HCT116 (cell line): Measurements from ENCODE around the gene INSYN2A. TPM values are rescaled to one million over a fixed set of nuclear protein-coding genes. Genes with fewer than 3 reads are reported as not detected.

ENCODE experiments used
- ATAC-seq: fragments of 200-7000 bp; cut with Tn5 transposase; 2 replicates; pipeline ENCODE4 v1.9.1; 2020; ENCODE audit warnings: mild to moderate bottlenecking, moderate library complexity
- BruUV-seq: library from RNA; stranded (reverse); fragments of 400-500 nt; replicated peaks from 2 replicates; lab custom pipeline; 2021; lab: Mats Ljungman, UMichigan
- CTCF ChIA-PET: fragments of 300-600 bp; sonication (Branson Sonifier 250); formaldehyde crosslinking; loops from one replicate; lab custom pipeline; 2021; ENCODE audit warnings: antibody characterized with exemption; lab: Charles Lee
- POLR2A ChIA-PET: fragments of 300-600, 350-600 bp; sonication (Branson Sonifier 250); formaldehyde crosslinking; loops from one replicate; lab custom pipeline; 2021; ENCODE audit warnings: antibody characterized with exemption; lab: Charles Lee
- RAD21 ChIA-PET, 2 experiments: fragments of 300-600 bp; sonication (Branson Sonifier 250); formaldehyde crosslinking; loops; one replicate each; lab custom pipeline; 2023; ENCODE audit warnings: low total read pairs in 2 of 2; ENCODE audit not compliant: uncharacterized antibody in 2 of 2, unreplicated experiment in 2 of 2, low non-redundant PET in 1 of 2; lab: Charles Lee
- DNase-seq: peaks from one replicate; pipeline ENCODE4 v3.0.0-alpha.2; 2010; ENCODE audit warnings: low read depth, low spot score
- H2AFZ ChIP-seq: fragments of 200-600 bp; shearing (Covaris generic), sonication (generic); 2 replicates; pipeline ENCODE4 v1.6.1; 2017; ENCODE audit warnings: low read depth, mixed run types, mixed read lengths, antibody characterized with exemption, low read length; ENCODE audit not compliant: poor library complexity, severe bottlenecking
- H3K27ac ChIP-seq: 2 replicates; pipeline ENCODE4 v1.5.1; 2012; ENCODE audit warnings: low read depth, low read length
- H3K27me3 ChIP-seq: fragments of 200-600 bp; sonication (generic); 2 replicates; pipeline ENCODE4 v1.6.1; 2016; ENCODE audit warnings: mixed run types, low read length, mixed read lengths; ENCODE audit not compliant: insufficient read depth
- H3K36me3 ChIP-seq, 2 experiments: fragments of 200-500 bp in 1 of 2; fragments of 200-600 bp in 1 of 2; sonication (Bioruptor generic) in 1 of 2; sonication (generic) in 1 of 2; 2 replicates each; pipeline versions ENCODE4 v1.5.1 to v1.6.1; 2014 to 2016; ENCODE audit warnings: low read length in 2 of 2, inconsistent platforms in 1 of 2, mixed read lengths in 1 of 2, mixed run types in 1 of 2; ENCODE audit not compliant: insufficient read depth in 2 of 2, control insufficient read depth in 1 of 2
- H3K4me1 ChIP-seq, 2 experiments: fragments of 200-600 bp in 1 of 2; sonication (generic) in 1 of 2; 2 replicates each; pipeline versions ENCODE4 v1.5.1 to v1.6.1; 2012 to 2017; ENCODE audit warnings: low read length in 2 of 2, inconsistent platforms in 1 of 2, mild to moderate bottlenecking in 1 of 2, mixed read lengths in 1 of 2, mixed run types in 1 of 2, moderate library complexity in 1 of 2; ENCODE audit not compliant: insufficient read depth in 2 of 2, control insufficient read depth in 1 of 2
- H3K4me2 ChIP-seq: fragments of 200-600 bp; sonication (generic); 2 replicates; pipeline ENCODE4 v1.6.1; 2017; ENCODE audit warnings: mixed run types, low read length, mixed read lengths
- H3K4me3 ChIP-seq, 2 experiments: fragments of 200-600 bp in 1 of 2; sonication (generic) in 1 of 2; replicated peaks in 1 of 2; 2 replicates each; pipeline ENCODE4 v1.5.1; 2011 to 2016; ENCODE audit warnings: low read length in 2 of 2, control low read depth in 1 of 2, low read depth in 1 of 2, mild to moderate bottlenecking in 1 of 2, mixed read lengths in 1 of 2, mixed run types in 1 of 2
- H3K79me2 ChIP-seq: fragments of 200-600 bp; sonication (generic); 2 replicates; pipeline ENCODE4 v1.6.1; 2017; ENCODE audit warnings: mild to moderate bottlenecking, mixed run types, low read length, moderate library complexity, mixed read lengths; ENCODE audit not compliant: insufficient read depth
- H3K9ac ChIP-seq: fragments of 200-600 bp; sonication (generic); 2 replicates; pipeline ENCODE4 v1.6.1; 2016; ENCODE audit warnings: low read length, mixed read lengths
- H3K9me2 ChIP-seq: fragments of 200-600 bp; sonication (generic), shearing (Covaris generic); 2 replicates; pipeline ENCODE4 v1.6.1; 2017; ENCODE audit warnings: mixed run types, mild to moderate bottlenecking, moderate library complexity; ENCODE audit not compliant: insufficient read depth
- H3K9me3 ChIP-seq, 2 experiments: fragments of 200-500 bp in 1 of 2; fragments of 200-600 bp in 1 of 2; sonication (Bioruptor generic) in 1 of 2; sonication (generic) in 1 of 2; 2 replicates each; pipeline ENCODE4 v1.6.1; 2014 to 2017; ENCODE audit warnings: low read length in 2 of 2, mixed read lengths in 2 of 2, inconsistent platforms in 1 of 2, low read depth in 1 of 2, mild to moderate bottlenecking in 1 of 2, mixed run types in 1 of 2, moderate library complexity in 1 of 2; ENCODE audit not compliant: control insufficient read depth in 1 of 2, insufficient read depth in 1 of 2
- H4K20me1 ChIP-seq: fragments of 200-600 bp; sonication (generic), shearing (Covaris generic); 2 replicates; pipeline ENCODE4 v1.6.1; 2017; ENCODE audit warnings: mixed run types, mild to moderate bottlenecking, moderate library complexity; ENCODE audit not compliant: insufficient read depth
- CBX3 ChIP-seq: IDR thresholded peaks from 2 replicates; pipeline ENCODE4 v1.6.1; 2012; ENCODE audit warnings: low read depth
- ELF1 ChIP-seq: IDR thresholded peaks from 2 replicates; pipeline ENCODE4 v1.6.1; 2012; ENCODE audit warnings: low read depth, borderline replicate concordance
- JUND ChIP-seq: IDR thresholded peaks from 2 replicates; pipeline ENCODE4 v1.6.1; 2012
- RAD21 ChIP-seq: IDR thresholded peaks from 2 replicates; pipeline ENCODE4 v1.6.1; 2012; ENCODE audit warnings: low read depth, mild to moderate bottlenecking
- SP1 ChIP-seq: IDR thresholded peaks from 2 replicates; pipeline ENCODE4 v1.6.1; 2012; ENCODE audit warnings: low read depth
- SRF ChIP-seq: IDR thresholded peaks from 2 replicates; pipeline ENCODE4 v1.6.1; 2012; ENCODE audit warnings: low read depth
- TCF7L2 ChIP-seq: IDR thresholded peaks from 2 replicates; pipeline ENCODE4 v1.7.0; 2011; ENCODE audit warnings: borderline replicate concordance, inconsistent platforms; ENCODE audit not compliant: insufficient read depth, insufficient read length; ENCODE audit errors: extremely low read depth
- YY1 ChIP-seq: IDR thresholded peaks from 2 replicates; pipeline ENCODE4 v1.6.1; 2011; ENCODE audit warnings: low read length, low read depth, moderate library complexity, mild to moderate bottlenecking; ENCODE audit not compliant: insufficient replicate concordance; ENCODE audit errors: extremely low read depth
- ZFX ChIP-seq: fragments of 450-650 bp; IDR thresholded peaks from 2 replicates; pipeline ENCODE4 v1.6.1; 2017
- ZNF274 ChIP-seq: fragments of 200-500 bp; sonication (Bioruptor generic); IDR thresholded peaks from 2 replicates; pipeline ENCODE4 v1.6.1; 2014; ENCODE audit warnings: mild to moderate bottlenecking, low read depth, low read length, inconsistent platforms
- intact Hi-C: fragments of 100-400 bp; cut with micrococcal nuclease; formaldehyde crosslinking; loops from 2 replicates; pipeline ENCODE4 v1.10.0; 2022
- total RNA-seq: library from RNA; stranded (reverse); gene quantifications from one replicate; pipeline ENCODE4 v1.2.1, GENCODE V29; 2021; ENCODE audit not compliant: unreplicated experiment
- TF ChIP-seq, protein P1 (sequence below), 3 experiments: fragments of 200-600 bp in 1 of 3; sonication (generic) in 1 of 3; IDR thresholded peaks in 2 of 3; conservative IDR thresholded peaks in 1 of 3; 2 replicates each; pipeline ENCODE4 v1.5.1; 2012 to 2017; ENCODE audit warnings: low read depth in 2 of 3, low read length in 2 of 3, antibody characterized with exemption in 1 of 3, borderline replicate concordance in 1 of 3, control low read depth in 1 of 3, mild to moderate bottlenecking in 1 of 3, mixed read lengths in 1 of 3, mixed run types in 1 of 3, moderate library complexity in 1 of 3; ENCODE audit not compliant: insufficient read depth in 1 of 3
- TF ChIP-seq, protein P2 (sequence below): IDR thresholded peaks from 2 replicates; pipeline ENCODE4 v1.6.1; 2012
- TF ChIP-seq, protein P3 (sequence below): IDR thresholded peaks from 2 replicates; pipeline ENCODE4 v1.6.1; 2012; ENCODE audit warnings: low read depth

Gene INSYN2A
- total RNA-seq, 1 experiment from 2014 or later = not detected

DNA sequence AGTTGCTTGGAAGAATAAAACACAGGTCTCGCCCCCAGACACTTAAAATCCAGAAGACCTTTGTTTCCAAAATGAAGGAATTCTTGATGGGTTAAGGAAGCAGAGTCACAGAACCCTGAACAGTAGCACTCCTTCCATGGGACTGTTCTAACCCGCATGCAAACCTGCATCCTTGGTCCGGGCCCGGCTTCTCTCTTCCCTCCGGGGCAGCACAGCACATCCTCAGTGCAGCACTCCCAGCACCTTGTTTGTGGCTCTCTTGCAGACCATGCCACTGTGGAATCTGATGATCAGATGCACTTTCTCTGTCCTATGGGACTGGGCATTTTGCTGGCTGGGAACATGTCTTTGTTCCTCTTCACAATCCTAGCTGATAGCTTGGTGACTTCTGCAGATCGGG lies 33.5 kb downstream of the INSYN2A start:
- Histone ChIP-seq H3K79me2 (no peaks in the 10 kb centered on the region), H2AFZ (no peak overlapping the region), H3K27ac (no peak overlapping the region), H3K36me3 (no peaks in the 10 kb centered on the region), H3K9me2 (no peaks in the 10 kb centered on the region), H3K9me3 (no peaks in the 10 kb centered on the region), H3K27me3 (no peaks in the 10 kb centered on the region), H4K20me1 (peaks cover 4% of the 10 kb centered on the region; the same call in 1 of the 2 replicates), H3K9ac (no peak overlapping the region), H3K4me3 (no peak overlapping the region), H3K4me1 (no peaks in the 10 kb centered on the region), H3K4me2 (no peak overlapping the region)
- intact Hi-C loops = no loop called here
- TF ChIP-seq ELF1 = no peak
- TF ChIP-seq SRF = no peak
- TF ChIP-seq ZNF274 = no peak
- no peak for TF ChIP-seq SP1
- TF ChIP-seq, protein P1, sequence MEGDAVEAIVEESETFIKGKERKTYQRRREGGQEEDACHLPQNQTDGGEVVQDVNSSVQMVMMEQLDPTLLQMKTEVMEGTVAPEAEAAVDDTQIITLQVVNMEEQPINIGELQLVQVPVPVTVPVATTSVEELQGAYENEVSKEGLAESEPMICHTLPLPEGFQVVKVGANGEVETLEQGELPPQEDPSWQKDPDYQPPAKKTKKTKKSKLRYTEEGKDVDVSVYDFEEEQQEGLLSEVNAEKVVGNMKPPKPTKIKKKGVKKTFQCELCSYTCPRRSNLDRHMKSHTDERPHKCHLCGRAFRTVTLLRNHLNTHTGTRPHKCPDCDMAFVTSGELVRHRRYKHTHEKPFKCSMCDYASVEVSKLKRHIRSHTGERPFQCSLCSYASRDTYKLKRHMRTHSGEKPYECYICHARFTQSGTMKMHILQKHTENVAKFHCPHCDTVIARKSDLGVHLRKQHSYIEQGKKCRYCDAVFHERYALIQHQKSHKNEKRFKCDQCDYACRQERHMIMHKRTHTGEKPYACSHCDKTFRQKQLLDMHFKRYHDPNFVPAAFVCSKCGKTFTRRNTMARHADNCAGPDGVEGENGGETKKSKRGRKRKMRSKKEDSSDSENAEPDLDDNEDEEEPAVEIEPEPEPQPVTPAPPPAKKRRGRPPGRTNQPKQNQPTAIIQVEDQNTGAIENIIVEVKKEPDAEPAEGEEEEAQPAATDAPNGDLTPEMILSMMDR (IDR thresholded peaks at IDR 0.05 in 2 of 3, conservative IDR thresholded peaks at IDR 0.05 in 1 of 3; ENCODE audit: borderline replicate concordance in 1 of 3, insufficient read depth in 1 of 3, low read depth in 2 of 3, low read length in 2 of 3) = no peak
- TF ChIP-seq ZFX = no peak
- no peak for TF ChIP-seq YY1
- TF ChIP-seq, protein P2, sequence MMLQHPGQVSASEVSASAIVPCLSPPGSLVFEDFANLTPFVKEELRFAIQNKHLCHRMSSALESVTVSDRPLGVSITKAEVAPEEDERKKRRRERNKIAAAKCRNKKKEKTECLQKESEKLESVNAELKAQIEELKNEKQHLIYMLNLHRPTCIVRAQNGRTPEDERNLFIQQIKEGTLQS = no peak
- no peak for TF ChIP-seq CBX3
- no peak for TF ChIP-seq JUND
- no peak for TF ChIP-seq RAD21
- TF ChIP-seq, protein P3, sequence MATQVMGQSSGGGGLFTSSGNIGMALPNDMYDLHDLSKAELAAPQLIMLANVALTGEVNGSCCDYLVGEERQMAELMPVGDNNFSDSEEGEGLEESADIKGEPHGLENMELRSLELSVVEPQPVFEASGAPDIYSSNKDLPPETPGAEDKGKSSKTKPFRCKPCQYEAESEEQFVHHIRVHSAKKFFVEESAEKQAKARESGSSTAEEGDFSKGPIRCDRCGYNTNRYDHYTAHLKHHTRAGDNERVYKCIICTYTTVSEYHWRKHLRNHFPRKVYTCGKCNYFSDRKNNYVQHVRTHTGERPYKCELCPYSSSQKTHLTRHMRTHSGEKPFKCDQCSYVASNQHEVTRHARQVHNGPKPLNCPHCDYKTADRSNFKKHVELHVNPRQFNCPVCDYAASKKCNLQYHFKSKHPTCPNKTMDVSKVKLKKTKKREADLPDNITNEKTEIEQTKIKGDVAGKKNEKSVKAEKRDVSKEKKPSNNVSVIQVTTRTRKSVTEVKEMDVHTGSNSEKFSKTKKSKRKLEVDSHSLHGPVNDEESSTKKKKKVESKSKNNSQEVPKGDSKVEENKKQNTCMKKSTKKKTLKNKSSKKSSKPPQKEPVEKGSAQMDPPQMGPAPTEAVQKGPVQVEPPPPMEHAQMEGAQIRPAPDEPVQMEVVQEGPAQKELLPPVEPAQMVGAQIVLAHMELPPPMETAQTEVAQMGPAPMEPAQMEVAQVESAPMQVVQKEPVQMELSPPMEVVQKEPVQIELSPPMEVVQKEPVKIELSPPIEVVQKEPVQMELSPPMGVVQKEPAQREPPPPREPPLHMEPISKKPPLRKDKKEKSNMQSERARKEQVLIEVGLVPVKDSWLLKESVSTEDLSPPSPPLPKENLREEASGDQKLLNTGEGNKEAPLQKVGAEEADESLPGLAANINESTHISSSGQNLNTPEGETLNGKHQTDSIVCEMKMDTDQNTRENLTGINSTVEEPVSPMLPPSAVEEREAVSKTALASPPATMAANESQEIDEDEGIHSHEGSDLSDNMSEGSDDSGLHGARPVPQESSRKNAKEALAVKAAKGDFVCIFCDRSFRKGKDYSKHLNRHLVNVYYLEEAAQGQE = no peak
- TF ChIP-seq TCF7L2 = no peak
- RAD21 ChIA-PET = no interaction called here
- POLR2A ChIA-PET = no interaction called here
- no peak for DNase-seq
- no peak for ATAC-seq
- CTCF ChIA-PET = no interaction called here
- no TSS peak for BruUV-seq
